WTC11 (cell line): ENCODE data around the gene FBXO9.

ENCODE experiments used
- ATF6 ChIP-seq: sonication (generic); formaldehyde crosslinking; IDR thresholded peaks from 2 replicates; pipeline ENCODE4 v1.8.1; 2023; ENCODE audit warnings: mild to moderate bottlenecking, missing genetic modification reagents
- CTCF ChIP-seq: fragments of 200-600 bp; IDR thresholded peaks from 2 replicates; pipeline ENCODE4 v1.8.0; 2022; ENCODE audit warnings: antibody characterized with exemption
- JUN ChIP-seq: sonication (generic); formaldehyde crosslinking; IDR thresholded peaks from 2 replicates; pipeline ENCODE4 v1.8.0; 2023; ENCODE audit warnings: mild to moderate bottlenecking, missing genetic modification reagents
- OVOL2 ChIP-seq: fragments of 250-450 bp; sonication (Bioruptor Pico); IDR thresholded peaks from 2 replicates; pipeline ENCODE4 v1.9.0; 2021; ENCODE audit warnings: mild to moderate bottlenecking, borderline replicate concordance
- TEAD4 ChIP-seq: sonication (generic); formaldehyde crosslinking; IDR thresholded peaks from 2 replicates; pipeline ENCODE4 v1.8.0; 2022; ENCODE audit warnings: mild to moderate bottlenecking, missing genetic modification reagents
- ZBTB43 ChIP-seq: sonication (generic); formaldehyde crosslinking; IDR thresholded peaks from 2 replicates; pipeline ENCODE4 v1.8.1; 2023; ENCODE audit warnings: mild to moderate bottlenecking, missing genetic modification reagents
- ZNF232 ChIP-seq: sonication (generic); formaldehyde crosslinking; IDR thresholded peaks from 2 replicates; pipeline ENCODE4 v1.8.0; 2022; ENCODE audit warnings: mild to moderate bottlenecking, missing genetic modification reagents

- TF ChIP-seq ZNF232 (CRISPR knock-in tag): no peak
- TF ChIP-seq CTCF: no peak
- TF ChIP-seq JUN (CRISPR knock-in tag): no peak
- no peak for TF ChIP-seq ATF6
- no peak for TF ChIP-seq ZBTB43
- no peak for TF ChIP-seq TEAD4 (CRISPR knock-in tag)
- TF ChIP-seq OVOL2 (CRISPR knock-in tag): no peak
Measured at GRCh38 chr6:53048431-53049195, 16.6 kb upstream of the FBXO9 start.
